ENCODE results near the gene MSX1. TPM values are rescaled to one million over a fixed set of nuclear protein-coding genes. Genes with fewer than 3 reads are reported as not detected.

The MSX1 gene
- total and polyA plus RNA-seq, 3 donors from 2014 or later = 0.99 to 1.7 (median 1.7) TPM

DNA sequence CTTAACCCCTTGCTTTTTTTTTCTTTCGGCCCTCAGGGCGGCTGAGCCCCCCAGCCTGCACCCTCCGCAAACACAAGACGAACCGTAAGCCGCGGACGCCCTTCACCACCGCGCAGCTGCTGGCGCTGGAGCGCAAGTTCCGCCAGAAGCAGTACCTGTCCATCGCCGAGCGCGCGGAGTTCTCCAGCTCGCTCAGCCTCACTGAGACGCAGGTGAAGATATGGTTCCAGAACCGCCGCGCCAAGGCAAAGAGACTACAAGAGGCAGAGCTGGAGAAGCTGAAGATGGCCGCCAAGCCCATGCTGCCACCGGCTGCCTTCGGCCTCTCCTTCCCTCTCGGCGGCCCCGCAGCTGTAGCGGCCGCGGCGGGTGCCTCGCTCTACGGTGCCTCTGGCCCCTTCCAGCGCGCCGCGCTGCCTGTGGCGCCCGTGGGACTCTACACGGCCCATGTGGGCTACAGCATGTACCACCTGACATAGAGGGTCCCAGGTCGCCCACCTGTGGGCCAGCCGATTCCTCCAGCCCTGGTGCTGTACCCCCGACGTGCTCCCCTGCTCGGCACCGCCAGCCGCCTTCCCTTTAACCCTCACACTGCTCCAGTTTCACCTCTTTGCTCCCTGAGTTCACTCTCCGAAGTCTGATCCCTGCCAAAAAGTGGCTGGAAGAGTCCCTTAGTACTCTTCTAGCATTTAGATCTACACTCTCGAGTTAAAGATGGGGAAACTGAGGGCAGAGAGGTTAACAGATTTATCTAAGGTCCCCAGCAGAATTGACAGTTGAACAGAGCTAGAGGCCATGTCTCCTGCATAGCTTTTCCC lies 3.4 kb downstream of the MSX1 start:
- no peak for DNase-seq
- no peak for TF ChIP-seq POLR2A (IDR thresholded peaks at IDR 0.05)
- TF ChIP-seq, protein P1, sequence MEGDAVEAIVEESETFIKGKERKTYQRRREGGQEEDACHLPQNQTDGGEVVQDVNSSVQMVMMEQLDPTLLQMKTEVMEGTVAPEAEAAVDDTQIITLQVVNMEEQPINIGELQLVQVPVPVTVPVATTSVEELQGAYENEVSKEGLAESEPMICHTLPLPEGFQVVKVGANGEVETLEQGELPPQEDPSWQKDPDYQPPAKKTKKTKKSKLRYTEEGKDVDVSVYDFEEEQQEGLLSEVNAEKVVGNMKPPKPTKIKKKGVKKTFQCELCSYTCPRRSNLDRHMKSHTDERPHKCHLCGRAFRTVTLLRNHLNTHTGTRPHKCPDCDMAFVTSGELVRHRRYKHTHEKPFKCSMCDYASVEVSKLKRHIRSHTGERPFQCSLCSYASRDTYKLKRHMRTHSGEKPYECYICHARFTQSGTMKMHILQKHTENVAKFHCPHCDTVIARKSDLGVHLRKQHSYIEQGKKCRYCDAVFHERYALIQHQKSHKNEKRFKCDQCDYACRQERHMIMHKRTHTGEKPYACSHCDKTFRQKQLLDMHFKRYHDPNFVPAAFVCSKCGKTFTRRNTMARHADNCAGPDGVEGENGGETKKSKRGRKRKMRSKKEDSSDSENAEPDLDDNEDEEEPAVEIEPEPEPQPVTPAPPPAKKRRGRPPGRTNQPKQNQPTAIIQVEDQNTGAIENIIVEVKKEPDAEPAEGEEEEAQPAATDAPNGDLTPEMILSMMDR (IDR thresholded peaks at IDR 0.05) = no peak
- intact Hi-C loops (cut with DNase I; ENCODE audit: low total_unique reads) = no loop called here
- H3K27ac ChIP-seq = no peak overlapping the region
- no peaks in the 10 kb centered on the region for H3K9me3 ChIP-seq
- H3K36me3 ChIP-seq (ENCODE audit: low read depth, missing control alignments) = no peaks in the 10 kb centered on the region
- no peak overlapping the region for H3K4me3 ChIP-seq
- H3K27me3 ChIP-seq = peaks cover 4% of the 10 kb centered on the region
- peaks cover 15% of the 10 kb centered on the region for H3K4me1 ChIP-seq
- 62 to 64% methylated on average over 43 to 45 of the region's 51 CpGs for WGBS, 2 donors

DNA sequence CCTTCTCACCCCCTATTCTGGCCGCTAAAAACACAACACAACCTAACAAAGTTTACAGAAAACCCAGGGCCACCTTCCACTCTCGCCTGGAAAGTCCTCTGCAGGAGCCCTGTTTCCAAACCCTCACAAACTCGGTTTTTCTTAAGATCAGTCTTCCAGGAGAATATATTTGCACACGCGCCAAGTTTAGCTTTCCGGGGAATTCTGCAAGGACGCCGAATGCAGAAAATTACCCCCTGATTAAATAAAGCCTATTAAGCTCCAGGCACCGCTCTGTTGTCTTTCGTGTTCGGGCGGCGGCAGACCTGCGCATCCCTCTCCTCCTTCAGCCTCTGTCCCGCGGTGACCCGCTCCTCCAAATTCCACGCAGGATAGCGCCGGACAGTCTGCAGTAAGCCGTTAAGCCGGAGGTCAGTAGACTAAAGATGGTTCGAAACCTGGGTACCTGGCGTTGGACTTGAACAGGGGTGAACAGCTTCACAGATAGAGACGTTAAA lies 5.0 kb downstream of the MSX1 start:
- H3K36me3 ChIP-seq (ENCODE audit: low read depth, missing control alignments) = no peaks in the 10 kb centered on the region
- TF ChIP-seq POLR2A (IDR thresholded peaks at IDR 0.05) = no peak
- TF ChIP-seq, protein P1 (IDR thresholded peaks at IDR 0.05) = no peak
- intact Hi-C loops (cut with DNase I; ENCODE audit: low total_unique reads) = no loop called here
- H3K27me3 ChIP-seq = no peaks in the 10 kb centered on the region
- H3K4me3 ChIP-seq = no peak overlapping the region
- H3K4me1 ChIP-seq = peaks cover 11% of the 10 kb centered on the region
- no peaks in the 10 kb centered on the region for H3K9me3 ChIP-seq
- DNase-seq = no peak
- H3K27ac ChIP-seq = no peak overlapping the region
- WGBS, 2 donors = 26 to 53% methylated on average over 18 to 25 of the region's 25 CpGs

DNA sequence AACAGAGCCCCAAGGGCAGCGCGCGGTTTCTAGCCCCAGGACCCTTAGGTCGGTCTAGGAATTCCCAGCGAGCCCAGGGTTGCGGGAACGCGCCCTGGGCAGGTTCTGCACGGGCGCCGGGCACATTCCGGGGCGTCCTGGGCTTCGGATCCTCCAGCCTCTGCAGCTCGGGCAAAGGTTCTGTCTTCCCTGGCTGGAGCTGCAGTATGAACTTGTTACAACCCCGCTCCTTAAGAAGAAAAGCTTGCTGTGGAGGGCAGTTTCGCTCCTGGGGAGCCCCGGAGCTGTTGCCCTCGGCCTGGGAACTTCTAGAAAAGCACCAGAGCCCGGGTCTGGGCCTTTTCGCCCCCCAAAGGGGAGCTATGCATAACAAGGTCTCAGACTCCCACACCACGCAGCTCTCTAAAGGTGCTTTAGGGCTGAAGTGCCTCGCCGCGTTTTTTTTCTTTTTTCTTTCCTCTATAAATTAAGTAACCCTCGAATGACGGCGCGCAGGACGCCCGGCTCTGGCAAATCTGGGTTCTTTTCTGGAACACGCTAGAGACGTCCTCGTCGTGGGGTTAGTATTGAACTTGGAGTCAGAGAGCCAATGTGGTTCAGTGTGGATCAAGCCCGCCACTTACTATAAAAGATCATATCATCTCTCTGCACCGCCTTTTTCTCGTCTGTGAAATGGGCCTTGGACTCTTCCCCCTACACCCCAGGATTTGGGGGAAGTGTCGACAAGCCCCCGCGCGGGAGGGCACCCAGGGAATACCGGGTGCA lies 5.7 kb downstream of the MSX1 start:
- H3K27me3 ChIP-seq = no peaks in the 10 kb centered on the region
- TF ChIP-seq POLR2A (IDR thresholded peaks at IDR 0.05) = no peak
- TF ChIP-seq, protein P1 (IDR thresholded peaks at IDR 0.05) = no peak
- intact Hi-C loops (cut with DNase I; ENCODE audit: low total_unique reads) = no loop called here

DNA sequence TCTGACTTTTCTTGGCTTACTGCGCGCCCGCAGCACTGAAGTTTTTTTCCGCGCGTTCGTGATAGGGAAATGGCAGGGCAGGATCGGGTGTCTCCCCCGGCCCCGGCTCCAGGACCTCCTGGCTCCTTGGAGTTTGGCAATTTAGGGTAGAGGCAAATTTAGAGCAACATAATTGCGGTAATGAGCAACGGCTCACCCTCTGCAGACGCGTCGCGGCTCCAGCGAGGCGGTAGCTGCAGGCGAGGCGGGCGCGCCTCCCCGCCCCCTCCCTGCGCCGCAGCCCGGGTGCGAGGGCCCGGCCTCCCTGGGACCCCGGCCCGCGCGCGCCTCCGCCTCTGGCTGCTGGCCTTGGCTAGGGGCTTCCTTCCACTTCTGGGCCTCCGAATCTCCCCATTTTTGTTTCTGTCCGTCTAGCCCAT lies 6.2 kb downstream of the MSX1 start:
- Histone ChIP-seq H3K4me3 (peak overlapping the region; percentile 26 to 29), H3K27me3 (no peaks in the 10 kb centered on the region), H3K36me3 (ENCODE audit: low read depth, missing control alignments) (no peaks in the 10 kb centered on the region), H3K9me3 (no peaks in the 10 kb centered on the region), H3K27ac (no peak overlapping the region), H3K4me1 (peaks cover 17% of the 10 kb centered on the region)
- no peak for DNase-seq
- WGBS, 2 donors = 2 to 5% methylated on average over 7 to 36 of the region's 36 CpGs
- intact Hi-C loops (cut with DNase I; ENCODE audit: low total_unique reads) = no loop called here
- TF ChIP-seq, protein P1 (IDR thresholded peaks at IDR 0.05) = no peak
- TF ChIP-seq POLR2A (IDR thresholded peaks at IDR 0.05) = no peak

More for the DNA sequence above, 5.7 kb downstream of the MSX1 start:
- Histone ChIP-seq H3K9me3 (no peaks in the 10 kb centered on the region), H3K4me1 (peaks cover 14% of the 10 kb centered on the region), H3K4me3 (peak overlapping the region in 1 of 2 donors; percentile 26), H3K36me3 (ENCODE audit: low read depth, missing control alignments) (no peaks in the 10 kb centered on the region), H3K27ac (no peak overlapping the region)
- DNase-seq = no peak
- 11 to 15% methylated on average over 26 to 43 of the region's 43 CpGs for WGBS, 2 donors

All from testis (tissue), 3 donors.